Spinal cord (tissue), 10 donors: Measurements from ENCODE around the gene PGM5. TPM values are rescaled to one million over a fixed set of nuclear protein-coding genes. Genes with fewer than 3 reads are reported as not detected.
A peak's percentile ranks its signal among the peaks of the same experiment; 100 is the strongest.

Source experiments
- DNase-seq, 6 donors: peaks; one replicate each; pipeline versions ENCODE4 v3.0.0 to v3.0.0-alpha.2; 2013 to 2015; ENCODE audit warnings: low spot score in 6 of 6, low read depth in 4 of 6
- H3K27ac ChIP-seq: one replicate; pipeline ENCODE4 v1.5.1; 2013; ENCODE audit warnings: low read depth, low read length, control low read depth
- H3K27me3 ChIP-seq: one replicate; pipeline ENCODE4 v1.6.1; 2013; ENCODE audit warnings: low read length; ENCODE audit not compliant: control insufficient read depth, insufficient read depth
- H3K36me3 ChIP-seq: one replicate; pipeline ENCODE4 v1.6.1; 2013; ENCODE audit warnings: low read length; ENCODE audit not compliant: control insufficient read depth, insufficient read depth
- H3K4me1 ChIP-seq: one replicate; pipeline ENCODE4 v1.6.1; 2013; ENCODE audit warnings: low read length; ENCODE audit not compliant: control insufficient read depth, insufficient read depth
- H3K4me3 ChIP-seq: one replicate; pipeline ENCODE4 v1.5.1; 2013; ENCODE audit warnings: low read depth, low read length, control low read depth
- H3K9me3 ChIP-seq: one replicate; pipeline ENCODE4 v1.6.1; 2013; ENCODE audit warnings: low read length; ENCODE audit not compliant: control insufficient read depth, insufficient read depth
- WGBS: methylation state at CpG from one replicate; pipeline ENCODE4 v1.1.5; 2013; ENCODE audit warnings: missing lambda C conversion rate; ENCODE audit not compliant: insufficient coverage; 5-methylcytosine and 5-hydroxymethylcytosine counted together
- polyA plus RNA-seq, 2 donors: library from polyadenylated mRNA; unstranded; fragments of 120-200 nt; gene quantifications; one replicate each; pipeline ENCODE4 v1.2.1, GENCODE V29; 2013; ENCODE audit not compliant: insufficient read length in 2 of 2
- total RNA-seq, 2 donors: library from RNA; depleted of rRNA in 1 of 2; stranded (reverse); fragments of 120-200 nt in 1 of 2; fragments of >200 nt in 1 of 2; gene quantifications; one replicate each; pipeline versions ENCODE4 v1.2.3 to v1.2.4, GENCODE V29; 2013 to 2014
- donor health status: healthy.

PGM5 gene
- total and polyA plus RNA-seq, 4 donors: 5.2 to 55.9 (median 14.2) TPM

DNA sequence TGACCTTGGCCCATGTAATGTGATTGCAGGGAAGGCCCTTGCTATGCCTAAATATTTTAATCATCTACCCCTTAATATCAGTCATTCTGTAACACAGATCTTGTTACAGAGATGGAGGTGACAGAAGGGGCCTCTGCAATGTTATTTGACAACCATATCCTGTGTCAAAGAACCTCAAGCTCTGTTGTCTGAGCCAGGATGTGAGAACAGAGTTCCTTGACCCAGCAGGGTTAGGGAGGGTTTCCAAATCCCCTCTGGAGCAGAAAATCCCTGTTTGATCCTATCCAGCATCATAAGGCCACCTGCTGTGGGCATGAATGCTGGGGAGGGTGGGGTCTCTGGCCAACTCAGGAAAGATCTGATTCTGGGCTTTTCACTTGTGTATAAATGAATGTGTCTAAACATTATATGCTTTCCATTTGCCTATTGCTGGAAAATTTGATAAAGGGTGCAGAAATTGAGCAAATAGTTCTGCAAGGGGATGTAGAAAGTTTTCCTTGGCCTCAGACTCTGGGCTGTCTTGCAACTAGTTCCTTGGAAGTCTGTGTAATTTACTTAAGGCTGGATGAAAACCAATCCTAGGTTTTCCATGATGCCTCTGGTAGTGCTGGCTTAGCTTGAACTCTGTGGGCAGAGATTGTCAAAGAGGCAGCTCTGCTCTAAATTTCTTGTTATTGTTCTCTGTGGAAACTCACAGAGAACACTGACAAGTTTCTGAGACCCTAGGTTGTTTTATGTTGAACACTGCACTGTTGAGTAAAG lies 71.0 kb downstream of the PGM5 start:
- H3K27ac ChIP-seq: peak overlapping the region; percentile 3
- no peaks in the 10 kb centered on the region for H3K9me3 ChIP-seq
- H3K27me3 ChIP-seq: no peaks in the 10 kb centered on the region
- no peaks in the 10 kb centered on the region for H3K4me1 ChIP-seq
- H3K4me3 ChIP-seq: no peak overlapping the region
- H3K36me3 ChIP-seq: no peaks in the 10 kb centered on the region
- DNase-seq: peak in 1 of 6 donors; percentile 55

DNA sequence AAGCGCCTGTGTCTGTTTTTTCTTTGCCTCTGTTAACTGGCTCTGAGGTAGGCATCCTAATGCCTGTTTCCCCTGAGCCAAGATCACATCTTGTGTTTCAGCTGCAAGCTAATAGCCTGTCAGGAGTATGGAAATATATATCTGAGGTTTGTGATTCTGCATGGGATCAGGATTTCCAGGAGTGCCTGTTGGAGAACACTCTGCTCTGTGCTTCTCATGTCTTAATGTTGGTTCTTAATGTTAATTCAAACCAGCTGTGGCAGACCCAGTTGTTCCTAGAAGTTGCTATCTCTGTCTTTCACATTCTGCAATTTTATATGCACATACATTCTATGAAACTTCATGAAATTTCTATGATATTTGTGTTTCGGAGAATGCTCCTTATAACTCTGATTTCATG lies 72.1 kb downstream of the PGM5 start:
- WGBS: no CpG with 5 or more reads among the region's 2 CpGs
- Histone ChIP-seq H3K27ac (peak overlapping the region; percentile 3), H3K36me3 (no peaks in the 10 kb centered on the region), H3K9me3 (no peaks in the 10 kb centered on the region), H3K4me1 (no peaks in the 10 kb centered on the region), H3K27me3 (no peaks in the 10 kb centered on the region), H3K4me3 (no peak overlapping the region)
- DNase-seq: peak in 2 of 6 donors; percentile 4

DNA sequence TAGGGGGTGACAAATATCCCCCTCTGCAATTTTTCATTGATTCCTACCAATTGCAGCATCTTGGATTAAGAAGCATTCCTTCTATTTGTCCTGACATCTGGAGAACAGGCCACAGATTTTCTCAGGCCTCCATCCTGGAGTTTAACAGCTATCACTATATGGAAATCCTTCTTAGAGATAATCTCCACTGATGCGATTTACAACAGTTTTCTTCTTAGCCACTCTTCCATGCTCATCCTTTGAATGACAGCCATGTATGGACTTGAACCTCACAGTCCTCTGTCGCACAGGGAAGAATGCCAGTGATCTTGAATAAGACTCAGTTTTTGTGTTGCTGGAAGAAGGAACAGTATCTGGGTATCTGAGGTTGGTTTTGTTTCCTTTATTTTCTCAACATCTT lies 73.2 kb downstream of the PGM5 start:
- Histone ChIP-seq H3K27ac (no peak overlapping the region), H3K4me3 (no peak overlapping the region), H3K9me3 (no peaks in the 10 kb centered on the region), H3K36me3 (no peaks in the 10 kb centered on the region), H3K4me1 (no peaks in the 10 kb centered on the region), H3K27me3 (no peaks in the 10 kb centered on the region)
- peak in 1 of 6 donors; percentile 4 for DNase-seq
- WGBS: 100% methylated on average over 1 of the region's 2 CpGs

DNA sequence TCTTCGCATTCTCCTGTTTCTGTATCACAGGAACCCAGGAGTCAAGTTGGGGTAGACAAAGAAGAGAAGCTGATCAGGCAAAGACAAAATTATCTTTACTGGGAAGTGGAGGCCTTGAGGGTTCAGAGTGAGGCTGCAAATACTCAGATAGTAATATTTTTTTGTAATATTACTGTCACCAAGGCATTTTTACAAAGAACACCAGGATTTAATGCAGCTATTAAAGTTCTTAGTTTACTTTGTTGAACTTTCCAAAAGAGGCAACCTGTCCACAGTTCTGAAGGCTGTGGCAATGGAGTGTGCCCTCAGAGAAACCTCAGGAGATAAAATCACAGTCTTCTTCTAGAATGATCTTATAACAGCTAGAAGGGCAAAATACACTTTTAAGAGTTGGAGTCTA lies 74.9 kb downstream of the PGM5 start:
- H3K4me3 ChIP-seq: no peak overlapping the region
- H3K4me1 ChIP-seq: no peaks in the 10 kb centered on the region
- no peak overlapping the region for H3K27ac ChIP-seq
- no peaks in the 10 kb centered on the region for H3K9me3 ChIP-seq
- DNase-seq: no peak
- no peaks in the 10 kb centered on the region for H3K27me3 ChIP-seq
- no CpG with 5 or more reads among the region's 1 CpG for WGBS
- no peaks in the 10 kb centered on the region for H3K36me3 ChIP-seq

DNA sequence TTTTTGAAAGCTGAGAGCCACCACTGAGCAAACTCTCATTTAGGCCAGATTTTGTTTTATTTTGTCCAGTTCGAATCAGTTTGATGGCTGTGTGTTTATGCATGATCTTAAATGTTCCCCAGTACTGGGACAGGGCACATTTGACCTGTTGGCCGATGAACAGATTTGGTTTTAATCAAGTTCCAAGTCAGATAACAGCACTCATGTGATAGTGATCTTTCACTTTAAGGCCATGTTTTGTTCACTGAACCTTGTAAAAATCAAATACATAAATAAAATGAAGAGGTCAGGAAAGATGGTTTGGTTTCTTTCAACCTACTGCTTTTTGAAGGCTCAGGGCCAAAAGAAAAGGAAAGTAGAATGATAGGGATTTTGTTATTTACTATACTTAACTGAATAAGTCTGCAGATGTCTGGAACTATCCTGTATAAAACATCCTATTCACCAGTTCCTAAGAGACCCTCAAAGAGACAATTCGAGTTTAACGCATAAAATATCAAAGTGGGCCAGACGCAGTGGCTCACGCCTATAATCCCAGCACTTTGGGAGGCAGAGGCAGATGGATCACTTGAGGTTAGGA lies 77.2 kb downstream of the PGM5 start:
- no peak for DNase-seq
- H3K4me3 ChIP-seq: no peak overlapping the region
- no peaks in the 10 kb centered on the region for H3K27me3 ChIP-seq
- no peaks in the 10 kb centered on the region for H3K9me3 ChIP-seq
- H3K4me1 ChIP-seq: no peaks in the 10 kb centered on the region
- H3K27ac ChIP-seq: no peak overlapping the region
- WGBS: 79% methylated on average over 5 of the region's 6 CpGs
- no peaks in the 10 kb centered on the region for H3K36me3 ChIP-seq

DNA sequence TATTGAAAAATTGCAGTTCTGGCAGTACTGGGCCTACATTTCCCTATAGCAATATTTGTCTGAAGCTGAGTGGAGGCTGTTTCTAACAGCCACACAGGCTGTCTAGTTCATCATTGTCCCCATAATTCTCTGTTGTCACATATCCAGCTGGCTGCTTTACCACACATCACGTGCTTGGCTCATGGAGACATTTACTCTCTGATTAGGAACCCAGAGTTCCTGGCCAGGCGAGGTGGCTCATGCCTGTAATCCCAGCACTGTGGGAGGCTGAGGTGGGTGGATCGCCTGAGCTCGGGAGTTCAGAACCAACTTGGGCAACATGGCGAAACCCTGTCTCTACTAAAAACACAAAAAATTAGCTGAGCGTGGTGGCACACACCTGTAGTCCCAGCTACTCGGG lies 81.4 kb downstream of the PGM5 start:
- Histone ChIP-seq H3K27ac (no peak overlapping the region), H3K9me3 (no peaks in the 10 kb centered on the region), H3K4me3 (no peak overlapping the region), H3K4me1 (no peaks in the 10 kb centered on the region), H3K27me3 (no peaks in the 10 kb centered on the region), H3K36me3 (no peaks in the 10 kb centered on the region)
- DNase-seq: peak in 2 of 6 donors; percentile 70 to 79
- WGBS: no CpG with 5 or more reads among the region's 7 CpGs

DNA sequence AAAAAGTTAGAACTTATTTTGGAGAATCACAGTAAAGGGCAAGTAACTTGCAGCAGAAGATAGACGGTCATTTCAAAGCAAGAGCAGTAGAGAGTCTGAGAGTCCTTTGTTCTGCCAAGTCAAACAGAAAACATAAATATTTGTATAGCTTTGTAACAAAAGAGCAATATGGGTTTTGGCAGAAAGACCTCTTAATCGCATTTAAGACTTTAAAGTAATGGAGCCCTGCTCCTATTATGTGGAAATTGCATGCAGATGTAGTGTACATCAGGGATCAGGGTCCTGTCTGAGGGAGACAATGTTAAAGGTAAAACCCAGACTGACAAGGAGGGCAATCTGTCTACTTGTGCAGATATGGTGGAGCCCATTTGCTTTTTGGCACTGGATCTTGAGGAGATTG lies 87.2 kb downstream of the PGM5 start:
- H3K4me3 ChIP-seq: no peak overlapping the region
- 80% methylated on average over 1 of the region's 2 CpGs for WGBS
- no peaks in the 10 kb centered on the region for H3K4me1 ChIP-seq
- DNase-seq: peak in 1 of 6 donors; percentile 55
- H3K27ac ChIP-seq: peak overlapping the region; percentile 29
- H3K36me3 ChIP-seq: no peaks in the 10 kb centered on the region
- H3K9me3 ChIP-seq: no peaks in the 10 kb centered on the region
- no peaks in the 10 kb centered on the region for H3K27me3 ChIP-seq

DNA sequence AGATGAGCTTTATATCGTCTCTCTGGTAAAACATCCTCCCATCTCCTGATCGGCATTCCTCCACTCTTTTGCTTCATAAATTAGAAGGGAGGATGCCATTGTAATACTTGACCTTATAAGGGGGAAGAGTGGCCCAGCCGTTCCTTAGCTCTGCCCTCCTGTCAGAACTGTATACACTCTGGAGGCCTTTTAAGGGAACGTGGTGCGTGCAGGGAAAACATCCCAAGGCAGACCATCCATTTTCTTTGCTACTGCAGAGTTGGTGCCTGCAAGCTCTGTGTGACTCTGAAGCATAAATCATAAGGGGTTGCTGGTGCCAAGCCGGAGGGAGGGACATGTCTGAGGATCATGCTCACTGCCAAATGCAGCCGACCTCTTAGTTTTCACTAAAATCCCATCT lies 90.4 kb downstream of the PGM5 start:
- Histone ChIP-seq H3K27ac (no peak overlapping the region), H3K36me3 (no peaks in the 10 kb centered on the region), H3K4me3 (no peak overlapping the region), H3K27me3 (no peaks in the 10 kb centered on the region), H3K4me1 (no peaks in the 10 kb centered on the region), H3K9me3 (no peaks in the 10 kb centered on the region)
- DNase-seq: peak in 2 of 6 donors; percentile 23 to 41
- WGBS: 13% methylated on average over 2 of the region's 7 CpGs

DNA sequence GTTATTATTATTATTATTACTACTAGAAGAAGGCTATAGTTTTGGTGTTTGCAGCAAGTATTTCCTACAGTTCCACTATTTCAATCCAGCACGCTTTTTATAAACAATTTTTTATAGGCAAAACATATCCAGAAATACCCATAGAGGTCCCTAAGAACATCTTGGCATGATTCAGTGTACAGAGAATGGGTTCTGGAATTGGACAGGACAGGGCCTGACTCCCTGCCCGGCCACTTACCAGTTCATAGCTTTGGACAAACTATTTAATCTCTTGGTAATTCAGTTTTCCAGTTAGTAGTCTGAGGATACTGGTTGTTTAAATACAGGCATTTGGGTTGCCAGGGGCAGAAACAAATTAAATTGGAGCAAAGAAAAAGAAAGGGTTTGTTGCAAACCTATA lies 91.2 kb downstream of the PGM5 start:
- H3K4me1 ChIP-seq: no peaks in the 10 kb centered on the region
- no peaks in the 10 kb centered on the region for H3K9me3 ChIP-seq
- no peak overlapping the region for H3K27ac ChIP-seq
- no peak overlapping the region for H3K4me3 ChIP-seq
- H3K27me3 ChIP-seq: no peaks in the 10 kb centered on the region
- no CpG with 5 or more reads among the region's 2 CpGs for WGBS
- H3K36me3 ChIP-seq: no peaks in the 10 kb centered on the region
- no peak for DNase-seq
